Adrenal gland (tissue), 5 donors: Measurements from ENCODE around the gene NCF1.
"Not testable (repeated sequence)": the region's sequence is repeated elsewhere in the genome, so short reads cannot be mapped to it uniquely, and the experiment has no call there.

Experiments
- POLR2A ChIP-seq, 2 donors: fragments of 450-650 bp; IDR thresholded peaks; one replicate each; pipeline ENCODE4 v1.6.1; 2017; ENCODE audit warnings: antibody characterized with exemption in 2 of 2, mild to moderate bottlenecking in 2 of 2, moderate library complexity in 1 of 2
- TF ChIP-seq, protein P1 (sequence below), 6 experiments: fragments of 450-650 bp in 4 of 6; fragments of 200-600 bp in 2 of 6; sonication (generic) in 1 of 6; IDR thresholded peaks; 1 replicate in 5 of 6; 2 replicates in 1 of 6; pipeline versions ENCODE4 v1.5.1 to v1.8.0; 2016 to 2021; ENCODE audit warnings: antibody characterized with exemption in 6 of 6, mild to moderate bottlenecking in 2 of 6, moderate library complexity in 1 of 6
- donor health status: DM: no; HTN: no; CAD: no.

- TF ChIP-seq, protein P1, sequence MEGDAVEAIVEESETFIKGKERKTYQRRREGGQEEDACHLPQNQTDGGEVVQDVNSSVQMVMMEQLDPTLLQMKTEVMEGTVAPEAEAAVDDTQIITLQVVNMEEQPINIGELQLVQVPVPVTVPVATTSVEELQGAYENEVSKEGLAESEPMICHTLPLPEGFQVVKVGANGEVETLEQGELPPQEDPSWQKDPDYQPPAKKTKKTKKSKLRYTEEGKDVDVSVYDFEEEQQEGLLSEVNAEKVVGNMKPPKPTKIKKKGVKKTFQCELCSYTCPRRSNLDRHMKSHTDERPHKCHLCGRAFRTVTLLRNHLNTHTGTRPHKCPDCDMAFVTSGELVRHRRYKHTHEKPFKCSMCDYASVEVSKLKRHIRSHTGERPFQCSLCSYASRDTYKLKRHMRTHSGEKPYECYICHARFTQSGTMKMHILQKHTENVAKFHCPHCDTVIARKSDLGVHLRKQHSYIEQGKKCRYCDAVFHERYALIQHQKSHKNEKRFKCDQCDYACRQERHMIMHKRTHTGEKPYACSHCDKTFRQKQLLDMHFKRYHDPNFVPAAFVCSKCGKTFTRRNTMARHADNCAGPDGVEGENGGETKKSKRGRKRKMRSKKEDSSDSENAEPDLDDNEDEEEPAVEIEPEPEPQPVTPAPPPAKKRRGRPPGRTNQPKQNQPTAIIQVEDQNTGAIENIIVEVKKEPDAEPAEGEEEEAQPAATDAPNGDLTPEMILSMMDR (IDR thresholded peaks at IDR 0.05) = not testable (repeated sequence)
- TF ChIP-seq POLR2A (IDR thresholded peaks at IDR 0.05) = not testable (repeated sequence)
Measured at GRCh38 chr7:74728686-74729085, 45.1 kb upstream of the NCF1 start.
